H1 (cell line): ENCODE measurements around the gene ORMDL3. TPM values are rescaled to one million over a fixed set of nuclear protein-coding genes. Genes with fewer than 3 reads are reported as not detected.

Experiments used
- MAFK ChIP-seq: IDR thresholded peaks from 2 replicates; pipeline ENCODE4 v1.6.1; 2012; ENCODE audit warnings: low read depth, mild to moderate bottlenecking, improper control_type of control experiment, low read length
- RAD21 ChIP-seq, 2 experiments: IDR thresholded peaks in 1 of 2; conservative IDR thresholded peaks in 1 of 2; 2 replicates each; pipeline ENCODE4 v1.6.1; 2011; ENCODE audit warnings: low read depth in 2 of 2, low read length in 2 of 2, improper control_type of control experiment in 1 of 2, inconsistent platforms in 1 of 2, mild to moderate bottlenecking in 1 of 2, moderate library complexity in 1 of 2
- RBBP5 ChIP-seq: IDR thresholded peaks from 2 replicates; pipeline ENCODE4 v1.7.1; 2012; ENCODE audit warnings: low read depth, mild to moderate bottlenecking, inconsistent platforms, low read length, moderate library complexity, borderline replicate concordance
- polyA plus RNA-seq, 7 experiments: library from polyadenylated mRNA; depleted of rRNA in 3 of 7; stranded (reverse) in 5 of 7; unstranded in 2 of 7; fragments of >200 nt in 5 of 7; fragments of 200-250 nt in 2 of 7; gene quantifications; 1 replicate in 5 of 7; 2 replicates in 1 of 7; 4 replicates in 1 of 7; pipeline versions ENCODE4 v1.2.1 to v1.2.3, GENCODE V29; 2011 to 2013; ENCODE audit warnings: missing spikeins in 2 of 7, mixed read lengths in 2 of 7
- total RNA-seq: library from RNA; stranded (reverse); fragmentation: NEBNext Ultra II Directional; extraction: Animal tissue kit (Norgen Biotek cat#: 25700); gene quantifications from 2 replicates; pipeline ENCODE4 v1.2.1, GENCODE V29; 2021

ORMDL3 gene
- total and polyA plus RNA-seq, 2 of the 8 experiments (the other 6 are each of a cell fraction or from before 2014, with no cell fraction given): 50.4 to 108 TPM

DNA sequence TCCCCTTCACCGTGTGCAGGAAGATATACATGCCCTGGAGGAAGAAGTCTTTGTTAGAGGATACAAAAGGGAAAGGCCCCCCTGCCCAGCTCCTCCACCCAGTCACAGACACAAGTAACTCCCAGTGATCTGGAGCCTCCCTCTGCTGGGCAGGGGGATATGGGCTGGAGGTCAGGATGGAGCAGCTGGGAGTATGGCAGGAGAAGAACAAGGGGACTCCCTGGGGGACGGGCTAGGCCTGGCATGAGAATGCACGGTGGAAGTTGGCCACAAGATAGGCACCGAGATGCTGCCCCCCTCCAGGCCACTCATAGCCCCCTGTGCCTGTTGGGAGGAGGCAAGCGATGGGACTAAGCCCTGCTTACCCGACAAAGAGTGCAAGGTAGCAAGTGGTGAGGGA, 4.2 kb downstream of the ORMDL3 start (continued):
- TF ChIP-seq MAFK (no peak), RBBP5 (no peak), RAD21 (IDR thresholded peaks at IDR 0.05 in 1 of 2, conservative IDR thresholded peaks at IDR 0.05 in 1 of 2; ENCODE audit: low read depth in 2 of 2, low read length in 2 of 2) (no peak)
